H1 (cell line): ENCODE measurements around the gene PANK3. TPM values are rescaled to one million over a fixed set of nuclear protein-coding genes. Genes with fewer than 3 reads are reported as not detected.

Source experiments
- CTCF ChIA-PET: fragments of 300-600 bp; sonication (Branson Sonifier 250); formaldehyde crosslinking; loops from one replicate; lab custom pipeline; 2021; ENCODE audit not compliant: partially characterized antibody; lab: Charles Lee
- POLR2A ChIA-PET: fragments of 300-600 bp; sonication (Branson Sonifier 250); formaldehyde crosslinking; loops from one replicate; lab custom pipeline; 2021; ENCODE audit warnings: inconsistent platforms; ENCODE audit not compliant: partially characterized antibody; lab: Charles Lee
- DNase-seq, 2 experiments: peaks; one replicate each; pipeline versions ENCODE4 v3.0.0 to v3.0.0-alpha.2; 2010 to 2022; ENCODE audit warnings: low spot score in 2 of 2, low read depth in 1 of 2, mixed read lengths in 1 of 2
- FAIRE-seq: peaks from 2 replicates; lab custom pipeline; 2011; peaks lifted over from hg19 to GRCh38; lab: Jason Lieb, UNC
- H2AFZ ChIP-seq: 2 replicates; pipeline ENCODE4 v1.8.1; 2012; ENCODE audit warnings: low read length, inconsistent platforms
- H2AK5ac ChIP-seq: 2 replicates; pipeline ENCODE4 v1.6.1; 2013; ENCODE audit warnings: low read depth, low read length
- H2BK120ac ChIP-seq: replicated peaks from 2 replicates; pipeline ENCODE3; 2013; ENCODE audit warnings: low read depth, low read length, inconsistent platforms
- H2BK12ac ChIP-seq: 2 replicates; pipeline ENCODE4 v1.6.1; 2013; ENCODE audit warnings: low read depth, low read length
- H2BK15ac ChIP-seq: 2 replicates; pipeline ENCODE4 v1.6.1; 2013; ENCODE audit warnings: low read length
- H2BK20ac ChIP-seq: 2 replicates; pipeline ENCODE4 v1.6.1; 2013; ENCODE audit warnings: low read length
- H2BK5ac ChIP-seq: 2 replicates; pipeline ENCODE4 v1.6.1; 2013; ENCODE audit warnings: low read depth, low read length
- H3K14ac ChIP-seq: 2 replicates; pipeline ENCODE4 v1.6.1; 2013; ENCODE audit warnings: inconsistent platforms; ENCODE audit not compliant: insufficient read length
- H3K18ac ChIP-seq: 2 replicates; pipeline ENCODE4 v1.6.1; 2013; ENCODE audit warnings: low read length; ENCODE audit errors: extremely low read depth
- H3K23ac ChIP-seq: 2 replicates; pipeline ENCODE4 v1.6.1; 2013; ENCODE audit warnings: inconsistent platforms; ENCODE audit not compliant: insufficient read length
- H3K23me2 ChIP-seq: 2 replicates; pipeline ENCODE4 v1.6.1; 2013; ENCODE audit warnings: low read depth, low read length
- H3K27ac ChIP-seq: 2 replicates; pipeline ENCODE4 v1.6.1; 2011; ENCODE audit warnings: low read depth, low read length, inconsistent platforms
- H3K27me3 ChIP-seq, 4 experiments: replicated peaks in 1 of 4; 1 replicate in 1 of 4; 2 replicates in 3 of 4; pipeline versions ENCODE4 v1.6.1 to v1.8.1; 2011 to 2013; ENCODE audit warnings: low read length in 3 of 4, mild to moderate bottlenecking in 3 of 4, inconsistent platforms in 2 of 4, mixed read lengths in 2 of 4, moderate library complexity in 1 of 4; ENCODE audit not compliant: control insufficient read depth in 3 of 4, insufficient read depth in 3 of 4; ENCODE audit errors: extremely low read depth in 1 of 4
- H3K36me3 ChIP-seq, 4 experiments: 2 replicates each; pipeline versions ENCODE4 v1.6.1 to v1.8.1; 2011 to 2013; ENCODE audit warnings: mild to moderate bottlenecking in 4 of 4, low read length in 3 of 4, moderate library complexity in 2 of 4, control low read depth in 1 of 4, inconsistent platforms in 1 of 4; ENCODE audit not compliant: insufficient read depth in 4 of 4, control insufficient read depth in 2 of 4
- H3K4ac ChIP-seq: replicated peaks from 2 replicates; pipeline ENCODE3; 2013; ENCODE audit warnings: low read length, low read depth, mixed read lengths, inconsistent platforms; ENCODE audit not compliant: insufficient read length
- H3K4me1 ChIP-seq, 4 experiments: replicated peaks in 1 of 4; 1 replicate in 1 of 4; 2 replicates in 3 of 4; pipeline versions ENCODE4 v1.6.1 to v1.8.1; 2011 to 2013; ENCODE audit warnings: low read length in 3 of 4, inconsistent platforms in 2 of 4, mixed read lengths in 1 of 4; ENCODE audit not compliant: insufficient read depth in 4 of 4, control insufficient read depth in 3 of 4
- H3K4me2 ChIP-seq, 2 experiments: 2 replicates each; pipeline versions ENCODE4 v1.6.1 to v1.8.1; 2011 to 2013; ENCODE audit warnings: low read depth in 2 of 2, low read length in 2 of 2, control low read depth in 1 of 2, inconsistent platforms in 1 of 2, mild to moderate bottlenecking in 1 of 2; ENCODE audit not compliant: insufficient read depth in 1 of 2
- H3K4me3 ChIP-seq, 4 experiments: fragments of 200-600, 300-600 bp in 1 of 4; sonication (generic), shearing (Covaris generic), sonication (Bioruptor Twin) in 1 of 4; 2 replicates each; pipeline versions ENCODE4 v1.5.1 to v1.8.1; 2011 to 2016; ENCODE audit warnings: low read length in 4 of 4, low read depth in 3 of 4, control low read depth in 2 of 4, inconsistent platforms in 2 of 4, mild to moderate bottlenecking in 2 of 4, mixed read lengths in 1 of 4, moderate library complexity in 1 of 4; ENCODE audit not compliant: insufficient read depth in 2 of 4; ENCODE audit errors: extremely low read depth in 1 of 4
- H3K56ac ChIP-seq: replicated peaks from 2 replicates; pipeline ENCODE3; 2013; ENCODE audit warnings: low read depth, mild to moderate bottlenecking, mixed read lengths, low read length, inconsistent platforms; ENCODE audit not compliant: insufficient read length
- H3K79me1 ChIP-seq: 2 replicates; pipeline ENCODE4 v1.6.1; 2013; ENCODE audit warnings: low read depth, low read length, control low read depth
- H3K79me2 ChIP-seq, 2 experiments: 2 replicates each; pipeline versions ENCODE4 v1.6.1 to v1.8.1; 2012 to 2013; ENCODE audit warnings: low read length in 2 of 2, mild to moderate bottlenecking in 2 of 2, inconsistent platforms in 1 of 2; ENCODE audit not compliant: insufficient read depth in 2 of 2, control insufficient read depth in 1 of 2
- H3K9ac ChIP-seq, 4 experiments: replicated peaks in 1 of 4; 1 replicate in 1 of 4; 2 replicates in 3 of 4; pipeline versions ENCODE4 v1.6.1 to v1.8.1; 2011 to 2013; ENCODE audit warnings: low read depth in 3 of 4, low read length in 3 of 4, control low read depth in 2 of 4, mild to moderate bottlenecking in 2 of 4, moderate library complexity in 2 of 4, inconsistent platforms in 1 of 4; ENCODE audit errors: extremely low read depth in 1 of 4
- H3K9me3 ChIP-seq, 2 experiments: 2 replicates each; pipeline versions ENCODE4 v1.6.1 to v1.8.1; 2012 to 2013; ENCODE audit warnings: mild to moderate bottlenecking in 2 of 2, moderate library complexity in 2 of 2, control low read depth in 1 of 2, inconsistent platforms in 1 of 2, low read depth in 1 of 2, low read length in 1 of 2, mixed read lengths in 1 of 2; ENCODE audit not compliant: insufficient read depth in 2 of 2
- H4K20me1 ChIP-seq, 2 experiments: replicated peaks in 1 of 2; 2 replicates each; pipeline versions ENCODE3 to v1.8.1; 2011 to 2013; ENCODE audit warnings: inconsistent platforms in 2 of 2, low read length in 2 of 2, mild to moderate bottlenecking in 1 of 2; ENCODE audit not compliant: insufficient read depth in 2 of 2, control insufficient read depth in 1 of 2
- H4K5ac ChIP-seq: 2 replicates; pipeline ENCODE4 v1.6.1; 2013; ENCODE audit warnings: low read length, low read depth, mixed read lengths, inconsistent platforms; ENCODE audit not compliant: insufficient read length
- H4K8ac ChIP-seq: 2 replicates; pipeline ENCODE4 v1.8.0; 2013; ENCODE audit warnings: mild to moderate bottlenecking, moderate library complexity, low read length, inconsistent platforms; ENCODE audit not compliant: insufficient read depth; ENCODE audit errors: extremely low read depth
- H4K91ac ChIP-seq: replicated peaks from 2 replicates; pipeline ENCODE3; 2013; ENCODE audit warnings: low read length, mixed read lengths, inconsistent platforms; ENCODE audit not compliant: insufficient read length
- BRCA1 ChIP-seq: IDR thresholded peaks from 2 replicates; pipeline ENCODE4 v1.6.1; 2012; ENCODE audit warnings: low read depth, low read length, improper control_type of control experiment
- EGR1 ChIP-seq: IDR thresholded peaks from 2 replicates; pipeline ENCODE4 v1.6.1; 2011; ENCODE audit warnings: low read depth, low read length, borderline replicate concordance
- EZH2 ChIP-seq: fragments of 200-600 bp; sonication (generic); IDR thresholded peaks from 2 replicates; pipeline ENCODE4 v1.7.1; 2012; ENCODE audit warnings: low read depth, mild to moderate bottlenecking, moderate library complexity, low read length, inconsistent platforms; ENCODE audit not compliant: severe bottlenecking
- HDAC2 ChIP-seq, 2 experiments: fragments of 300-600 bp in 1 of 2; sonication (generic) in 1 of 2; IDR thresholded peaks; 2 replicates each; pipeline ENCODE4 v1.6.1; 2011 to 2012; ENCODE audit warnings: low read depth in 2 of 2, low read length in 2 of 2, mild to moderate bottlenecking in 2 of 2, moderate library complexity in 2 of 2, borderline replicate concordance in 1 of 2, inconsistent platforms in 1 of 2
- KDM5A ChIP-seq: fragments of 200-600 bp; IDR thresholded peaks from 2 replicates; pipeline ENCODE4 v1.7.1; 2012; ENCODE audit warnings: mild to moderate bottlenecking, low read length, inconsistent platforms, mixed read lengths
- POLR2A ChIP-seq, 2 experiments: IDR thresholded peaks; 1 replicate in 1 of 2; 2 replicates in 1 of 2; pipeline ENCODE4 v1.6.1; 2011; ENCODE audit warnings: low read depth in 2 of 2, low read length in 2 of 2, mild to moderate bottlenecking in 2 of 2; ENCODE audit errors: control extremely low read depth in 1 of 2
- RFX5 ChIP-seq: IDR thresholded peaks from 2 replicates; pipeline ENCODE4 v1.6.1; 2011; ENCODE audit warnings: low read depth, low read length, improper control_type of control experiment, borderline replicate concordance
- WGBS, 2 experiments: shearing (Covaris generic) in 1 of 2; methylation state at CpG; one replicate each; pipeline versions ENCODE4 v1.1.6 to v1.1.7; 2013 to 2015; ENCODE audit warnings: low lambda C conversion rate in 2 of 2, mixed read lengths in 2 of 2, inconsistent platforms in 1 of 2, low coverage in 1 of 2, missing lambda C conversion rate in 1 of 2; ENCODE audit not compliant: insufficient replicate concordance in 2 of 2, insufficient coverage in 1 of 2, insufficient read length in 1 of 2; ENCODE audit errors: extremely low coverage in 1 of 2, missing lambda C conversion rate in 1 of 2; 5-methylcytosine and 5-hydroxymethylcytosine counted together
- polyA plus RNA-seq, 7 experiments: library from polyadenylated mRNA; depleted of rRNA in 3 of 7; stranded (reverse) in 5 of 7; unstranded in 2 of 7; fragments of >200 nt in 5 of 7; fragments of 200-250 nt in 2 of 7; gene quantifications; 1 replicate in 5 of 7; 2 replicates in 1 of 7; 4 replicates in 1 of 7; pipeline versions ENCODE4 v1.2.1 to v1.2.3, GENCODE V29; 2011 to 2013; ENCODE audit warnings: missing spikeins in 2 of 7, mixed read lengths in 2 of 7
- total RNA-seq: library from RNA; stranded (reverse); fragmentation: NEBNext Ultra II Directional; extraction: Animal tissue kit (Norgen Biotek cat#: 25700); gene quantifications from 2 replicates; pipeline ENCODE4 v1.2.1, GENCODE V29; 2021
- TF ChIP-seq, protein P1 (sequence below): IDR thresholded peaks from 2 replicates; pipeline ENCODE4 v1.6.1; 2011; ENCODE audit warnings: low read depth, mild to moderate bottlenecking, low read length; ENCODE audit not compliant: insufficient read depth
- TF ChIP-seq, protein P2 (sequence below): IDR thresholded peaks from 2 replicates; pipeline ENCODE4 v1.6.1; 2012; ENCODE audit warnings: inconsistent platforms

PANK3 gene
- total and polyA plus RNA-seq, 2 of the 8 experiments (the other 6 are each of a cell fraction or from before 2014, with no cell fraction given), result 8.6 to 101 TPM

DNA sequence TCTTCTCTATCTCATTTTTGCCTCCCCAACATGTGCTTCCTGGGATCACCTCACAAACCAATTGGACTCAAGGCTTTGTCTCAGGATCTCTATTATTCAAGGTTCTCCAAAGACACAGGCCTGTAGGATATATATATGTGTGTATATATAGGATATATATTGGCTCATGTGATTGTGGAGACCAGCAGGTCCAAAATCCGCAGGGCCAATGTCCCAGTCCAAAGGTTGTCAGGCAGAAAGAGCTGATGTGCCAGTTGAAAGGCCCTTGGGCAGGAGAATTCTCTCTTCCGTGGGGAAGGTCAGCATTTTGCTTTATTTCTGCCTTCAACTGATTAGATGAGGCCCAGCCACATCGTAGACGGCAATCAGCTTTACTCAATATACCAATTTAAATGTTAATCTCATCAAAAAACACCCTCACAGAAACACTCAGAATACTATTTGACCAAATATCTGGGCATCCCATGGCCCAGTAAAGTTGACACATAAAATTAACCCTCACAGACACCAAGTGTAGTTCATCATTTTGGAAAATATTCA, 51.3 kb downstream of the PANK3 start:
- H3K79me2 ChIP-seq, result no peaks in the 10 kb centered on the region
- H2AK5ac ChIP-seq, result no peak overlapping the region
- H3K4me2 ChIP-seq, result no peak overlapping the region
- H3K9ac ChIP-seq, result no peak overlapping the region
- H3K4me3 ChIP-seq, result no peak overlapping the region
- no peak overlapping the region for H2BK12ac ChIP-seq
- no peak overlapping the region for H3K18ac ChIP-seq
- no peak overlapping the region for H3K14ac ChIP-seq
- peaks cover 4 to 12% (median 11%) of the 10 kb centered on the region in 4 experiments for H3K27me3 ChIP-seq
- no peak for FAIRE-seq
- ChIA-PET CTCF (no interaction called here), POLR2A (interaction anchor here (0.8 to 1.0 kb wide), 2 partner anchors 8 to 9 kb away, joined by 3 to 4 read pairs; no protein-coding TSS in a partner anchor)
- no peak overlapping the region for H3K56ac ChIP-seq
- no peak overlapping the region for H4K5ac ChIP-seq
- DNase-seq, result no peak
- no peak overlapping the region for H4K91ac ChIP-seq
- no peak overlapping the region for H2BK20ac ChIP-seq
- H2BK120ac ChIP-seq, result no peak overlapping the region
- no peak overlapping the region for H3K23ac ChIP-seq
- peaks cover 0 to 3% of the 10 kb centered on the region in 2 experiments for H4K20me1 ChIP-seq
- no peak overlapping the region for H3K4ac ChIP-seq
- H2BK15ac ChIP-seq, result no peak overlapping the region
- H3K23me2 ChIP-seq, result peaks cover 7% of the 10 kb centered on the region
- H3K79me1 ChIP-seq, result no peaks in the 10 kb centered on the region
- no peak overlapping the region for H2AFZ ChIP-seq
- TF ChIP-seq EGR1 (no peak), HDAC2 (IDR thresholded peaks at IDR 0.05; ENCODE audit: borderline replicate concordance in 1 of 2, low read depth in 2 of 2, low read length in 2 of 2) (no peak), BRCA1 (no peak), EZH2 (no peak), RFX5 (no peak), KDM5A (no peak), POLR2A (IDR thresholded peaks at IDR 0.05; ENCODE audit: control extremely low read depth in 1 of 2, low read depth in 2 of 2, low read length in 2 of 2) (no peak)
- TF ChIP-seq, protein P1, sequence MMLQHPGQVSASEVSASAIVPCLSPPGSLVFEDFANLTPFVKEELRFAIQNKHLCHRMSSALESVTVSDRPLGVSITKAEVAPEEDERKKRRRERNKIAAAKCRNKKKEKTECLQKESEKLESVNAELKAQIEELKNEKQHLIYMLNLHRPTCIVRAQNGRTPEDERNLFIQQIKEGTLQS, result no peak
- TF ChIP-seq, protein P2, sequence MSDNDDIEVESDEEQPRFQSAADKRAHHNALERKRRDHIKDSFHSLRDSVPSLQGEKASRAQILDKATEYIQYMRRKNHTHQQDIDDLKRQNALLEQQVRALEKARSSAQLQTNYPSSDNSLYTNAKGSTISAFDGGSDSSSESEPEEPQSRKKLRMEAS, result no peak
- H2BK5ac ChIP-seq, result no peak overlapping the region
- 88% methylated on average over 4 of the region's 4 CpGs; no CpG with 5 or more reads in 1 of the 2 experiments for WGBS, 2 experiments
- H3K27ac ChIP-seq, result no peak overlapping the region
- H3K4me1 ChIP-seq, result peaks cover 0 to 11% (median 10%) of the 10 kb centered on the region in 4 experiments; a peak in 6 of 7 replicates
- peaks cover 0 to 3% (median 0%) of the 10 kb centered on the region in 4 experiments; a peak in 1 of 8 replicates for H3K36me3 ChIP-seq
- H4K8ac ChIP-seq, result no peak overlapping the region
- H3K9me3 ChIP-seq, result peaks cover 0 to 5% of the 10 kb centered on the region in 2 experiments; a peak in 1 of 4 replicates
